Osteoblast (primary cell): ENCODE measurements around the gene RNPEPL1. TPM values are rescaled to one million over a fixed set of nuclear protein-coding genes. Genes with fewer than 3 reads are reported as not detected.

Source experiments
- DNase-seq: peaks from one replicate; pipeline ENCODE4 v3.0.0; 2011; ENCODE audit warnings: low spot score, mixed read lengths; ENCODE audit not compliant: insufficient read length; ENCODE audit errors: missing footprints
- H2AFZ ChIP-seq: 2 replicates; pipeline ENCODE4 v1.6.0; 2011; ENCODE audit warnings: mild to moderate bottlenecking, low read length
- H3K27ac ChIP-seq: 2 replicates; pipeline ENCODE4 v1.5.1; 2011; ENCODE audit warnings: mild to moderate bottlenecking, low read depth, low read length, moderate library complexity
- H3K27me3 ChIP-seq: 2 replicates; pipeline ENCODE4 v1.6.0; 2012; ENCODE audit warnings: mild to moderate bottlenecking, control low read depth, inconsistent platforms, low read length, moderate library complexity; ENCODE audit not compliant: insufficient read depth
- H3K36me3 ChIP-seq: 2 replicates; pipeline ENCODE4 v1.5.1; 2011; ENCODE audit warnings: mild to moderate bottlenecking, low read length, control low read depth, moderate library complexity; ENCODE audit not compliant: insufficient read depth
- H3K4me1 ChIP-seq: 2 replicates; pipeline ENCODE4 v1.5.1; 2011; ENCODE audit warnings: mild to moderate bottlenecking, low read length, control low read depth, moderate library complexity; ENCODE audit not compliant: insufficient read depth
- H3K4me2 ChIP-seq: 2 replicates; pipeline ENCODE4 v1.6.0; 2011; ENCODE audit warnings: mild to moderate bottlenecking, low read length; ENCODE audit not compliant: insufficient read depth
- H3K4me3 ChIP-seq: fragments of 200-600 bp; sonication (generic); 3 replicates; pipeline ENCODE4 v1.5.1; 2012; ENCODE audit warnings: mild to moderate bottlenecking, low read length, inconsistent platforms; ENCODE audit not compliant: insufficient read depth
- H3K79me2 ChIP-seq: 2 replicates; pipeline ENCODE4 v1.6.0; 2012; ENCODE audit warnings: mild to moderate bottlenecking, low read length, control low read depth, inconsistent platforms; ENCODE audit not compliant: insufficient read depth
- H3K9me3 ChIP-seq: 2 replicates; pipeline ENCODE4 v1.5.1; 2011; ENCODE audit warnings: low read depth, low read length, control low read depth
- H4K20me1 ChIP-seq: 2 replicates; pipeline ENCODE4 v1.6.0; 2012; ENCODE audit warnings: mild to moderate bottlenecking, low read length, control low read depth; ENCODE audit not compliant: insufficient read depth
- CTCF ChIP-seq: IDR thresholded peaks from 2 replicates; pipeline ENCODE4 v1.5.1; 2011; ENCODE audit warnings: mild to moderate bottlenecking, low read depth, low read length, moderate library complexity; ENCODE audit errors: extremely low read depth
- total RNA-seq: library from RNA; depleted of rRNA; stranded (reverse); fragments of >200 nt; gene quantifications from 2 replicates; pipeline ENCODE4 v1.2.3, GENCODE V29; 2012

The RNPEPL1 gene
- total RNA-seq, 1 donor = 13.0 TPM

GRCh38 chr2:240527153-240527750, 41.0 kb upstream of the RNPEPL1 start:
- no peaks in the 10 kb centered on the region for H3K79me2 ChIP-seq
- H3K27me3 ChIP-seq = no peaks in the 10 kb centered on the region
- no peak overlapping the region for H2AFZ ChIP-seq
- H3K36me3 ChIP-seq = no peaks in the 10 kb centered on the region
- no peak overlapping the region for H3K4me2 ChIP-seq
- H3K4me1 ChIP-seq = no peaks in the 10 kb centered on the region
- peak; percentile 43 for DNase-seq
- peaks cover 2% of the 10 kb centered on the region for H3K9me3 ChIP-seq
- no peak overlapping the region for H3K27ac ChIP-seq
- no peak for TF ChIP-seq CTCF
- no peaks in the 10 kb centered on the region for H4K20me1 ChIP-seq
- H3K4me3 ChIP-seq = no peak overlapping the region

DNA sequence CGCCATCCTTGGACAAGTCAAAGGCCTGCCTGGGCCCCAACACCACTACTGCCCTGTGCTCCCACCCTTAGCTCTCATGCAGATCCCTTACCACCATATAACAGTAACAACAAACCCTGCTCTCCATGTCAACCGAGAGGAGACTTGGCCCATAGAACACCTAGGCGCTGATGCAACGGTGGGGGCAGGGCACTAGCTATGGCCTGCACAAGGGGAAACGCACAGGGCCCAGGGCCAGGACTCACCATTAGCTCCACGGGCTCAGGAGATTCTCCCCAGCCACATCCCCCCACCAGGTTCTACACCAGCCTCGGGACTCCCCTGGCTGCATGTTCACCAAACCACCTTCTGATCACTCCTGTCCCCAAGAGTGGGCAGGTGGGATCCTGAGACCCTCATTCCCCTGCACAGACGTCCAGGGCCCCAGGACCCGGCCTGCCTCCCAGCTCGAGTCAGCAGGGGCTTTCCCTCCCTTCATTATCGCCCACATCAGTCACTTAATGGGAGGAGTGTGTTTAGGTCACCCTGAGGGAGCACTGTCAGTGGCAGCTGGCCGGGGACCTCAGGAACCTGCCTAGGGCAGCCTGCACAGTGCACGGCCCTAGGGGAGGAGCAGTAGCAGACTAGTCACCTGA, 39.8 kb upstream of the RNPEPL1 start:
- peaks cover 4% of the 10 kb centered on the region for H3K36me3 ChIP-seq
- no peaks in the 10 kb centered on the region for H3K27me3 ChIP-seq
- peak; percentile 65 for DNase-seq
- no peaks in the 10 kb centered on the region for H3K79me2 ChIP-seq
- H3K9me3 ChIP-seq = peaks cover 2% of the 10 kb centered on the region
- H3K27ac ChIP-seq = no peak overlapping the region
- no peaks in the 10 kb centered on the region for H3K4me1 ChIP-seq
- H3K4me2 ChIP-seq = no peak overlapping the region
- no peaks in the 10 kb centered on the region for H4K20me1 ChIP-seq
- TF ChIP-seq CTCF = no peak
- H2AFZ ChIP-seq = no peak overlapping the region
- H3K4me3 ChIP-seq = no peak overlapping the region

DNA sequence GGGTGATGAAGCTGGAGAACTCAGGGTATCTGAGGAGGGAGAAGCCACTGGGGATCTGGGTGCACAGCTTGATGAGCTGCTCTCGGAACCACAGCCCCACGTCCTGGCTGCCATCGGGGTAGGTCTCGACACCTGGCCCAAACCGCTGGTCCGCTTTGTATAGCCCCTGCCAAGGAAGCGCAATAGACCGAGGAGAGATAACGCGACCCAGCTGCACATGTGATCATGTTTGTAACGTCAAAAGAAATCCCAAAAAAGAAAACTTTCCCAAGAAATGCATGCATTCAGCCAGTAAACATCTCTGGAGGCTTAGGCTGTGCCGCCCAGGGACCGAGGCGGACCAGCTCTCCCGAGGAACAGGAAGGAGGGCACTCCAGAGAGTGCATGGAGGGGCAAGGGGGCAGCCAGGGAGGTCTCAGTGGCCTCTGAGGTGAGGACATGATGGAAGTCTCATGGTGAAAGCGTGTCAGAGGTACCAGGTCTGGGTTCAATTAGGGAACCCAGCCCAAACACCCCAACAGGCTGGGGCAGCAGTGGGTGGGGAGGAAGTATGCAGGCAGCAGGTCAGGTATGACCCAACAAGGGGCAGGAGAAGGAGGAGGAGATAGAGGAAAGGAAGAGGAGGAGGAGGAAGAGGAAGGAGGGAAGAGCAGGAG, 38.8 kb upstream of the RNPEPL1 start:
- TF ChIP-seq CTCF = no peak
- Histone ChIP-seq H2AFZ (no peak overlapping the region), H3K79me2 (no peaks in the 10 kb centered on the region), H3K4me1 (no peaks in the 10 kb centered on the region), H3K9me3 (peaks cover 2% of the 10 kb centered on the region), H3K27me3 (no peaks in the 10 kb centered on the region), H3K27ac (no peak overlapping the region), H3K4me2 (no peak overlapping the region), H3K36me3 (peaks cover 4% of the 10 kb centered on the region), H3K4me3 (no peak overlapping the region), H4K20me1 (no peaks in the 10 kb centered on the region)
- DNase-seq = peak; percentile 44

DNA sequence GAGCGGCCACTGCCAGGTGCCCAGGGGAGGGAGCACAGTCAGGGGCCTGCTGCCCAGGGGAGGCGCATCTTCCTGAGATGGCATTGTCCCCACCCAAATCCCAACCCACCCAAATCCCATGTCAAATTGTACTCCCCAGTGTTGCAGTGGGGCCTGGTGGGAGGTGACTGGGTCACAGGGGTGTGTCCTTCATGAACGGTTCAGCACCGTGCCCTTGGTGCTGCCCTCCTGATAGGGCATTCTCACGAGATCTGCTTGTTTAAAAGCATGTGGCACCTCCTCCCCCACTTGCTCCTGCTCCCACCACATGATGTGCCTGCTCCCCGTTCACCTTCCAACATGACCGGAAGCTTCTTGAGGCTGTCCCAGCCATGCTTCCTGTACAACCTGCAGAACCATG, 38.1 kb upstream of the RNPEPL1 start:
- no peak overlapping the region for H3K27ac ChIP-seq
- peaks cover 2% of the 10 kb centered on the region for H3K9me3 ChIP-seq
- no peaks in the 10 kb centered on the region for H4K20me1 ChIP-seq
- H3K36me3 ChIP-seq = peaks cover 4% of the 10 kb centered on the region
- H3K4me2 ChIP-seq = no peak overlapping the region
- no peaks in the 10 kb centered on the region for H3K79me2 ChIP-seq
- DNase-seq = no peak
- H3K4me1 ChIP-seq = no peaks in the 10 kb centered on the region
- H3K27me3 ChIP-seq = no peaks in the 10 kb centered on the region
- no peak overlapping the region for H3K4me3 ChIP-seq
- no peak for TF ChIP-seq CTCF
- no peak overlapping the region for H2AFZ ChIP-seq
